HL-60 (cell line): ENCODE data around the gene PTBP1.

Source experiments
- microRNA-seq: library from miRNA; unstranded; fragments of <30 nt; microRNA quantifications from one replicate; pipeline ENCODE4, GENCODE V29; 2018

Gene PTBP1

Small RNA genes within 50 kb of the gene (microRNA-seq; reads per million reads assigned to microRNA genes)
- gene MIR3187 (38.6 reads per million, percentile 56 among the genes with 10 or more reads in this experiment), gene MIR4745 (7.8 reads per million, percentile 25 among the genes with 10 or more reads in this experiment)
